Stimulated activated CD4-positive, alpha-beta T cell treated with anti-CD3 and anti-CD28 coated beads, Interleukin-12 subunit alpha, Interleukin-12 subunit beta, amount 100 ng/mL, for 24 hours (primary cell): ENCODE measurements around the gene FASTK.
A peak's percentile ranks its signal among the peaks of the same experiment; 100 is the strongest.

ENCODE experiments used
- DNase-seq, 2 experiments: peaks; one replicate each; pipeline ENCODE4 v3.0.0-alpha.2; 2020; ENCODE audit warnings: low read depth in 2 of 2

FASTK gene

DNA sequence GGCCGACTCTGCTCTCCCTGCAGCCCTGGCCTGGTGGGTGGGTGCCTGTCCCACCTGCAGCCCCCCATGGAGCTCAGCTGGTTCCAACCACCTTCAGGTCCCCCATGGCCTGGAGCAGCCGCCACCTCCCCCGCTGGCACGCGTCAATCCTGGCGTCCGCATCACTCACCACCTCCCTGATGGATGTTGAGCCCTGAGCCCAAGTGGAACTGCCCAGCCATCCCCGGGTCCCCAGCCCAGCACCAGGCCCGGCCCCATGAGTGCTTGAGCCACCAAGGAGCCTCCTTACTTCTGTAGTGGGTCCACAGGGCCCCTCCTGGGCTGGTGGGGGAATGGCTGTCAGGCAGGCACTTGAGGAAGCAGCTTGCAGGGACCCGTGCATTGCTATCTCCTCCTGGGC, 20.3 kb upstream of the FASTK start:
- DNase-seq: no peak

DNA sequence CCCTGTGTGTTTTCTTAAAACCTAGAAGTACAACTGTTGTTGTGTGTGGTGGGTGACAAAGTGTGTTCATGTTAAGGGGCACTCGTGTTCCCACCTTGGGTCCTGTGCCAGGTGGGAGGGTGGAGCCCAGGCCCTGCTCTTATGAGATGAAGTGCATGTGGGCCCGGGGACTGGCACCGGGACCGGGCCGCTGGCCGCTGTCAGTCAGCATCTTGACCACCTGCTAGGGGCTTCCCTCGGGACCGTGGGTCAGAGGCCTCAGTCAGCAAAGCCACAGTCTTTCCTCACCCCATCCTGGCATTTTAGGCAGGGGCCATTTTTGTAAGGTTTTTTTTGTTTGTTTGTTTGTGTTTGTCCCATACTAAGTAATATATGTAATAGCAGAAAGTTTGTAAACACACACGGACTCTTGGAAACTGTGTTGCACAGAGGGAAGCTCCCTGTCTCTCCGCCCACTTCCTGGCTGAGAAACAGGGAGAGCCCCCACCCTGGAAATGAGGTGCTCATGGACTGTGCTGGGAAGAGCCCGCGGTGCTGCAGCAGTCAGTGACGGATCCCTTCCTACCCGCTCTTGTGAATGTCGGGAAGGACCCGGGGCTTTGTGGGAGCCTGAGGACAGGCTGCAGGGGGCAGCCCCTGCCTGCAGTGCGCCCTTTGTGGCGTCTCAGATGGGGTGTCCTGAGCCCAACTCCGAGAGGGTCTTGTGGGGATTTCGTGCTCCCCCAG, 19.0 kb upstream of the FASTK start:
- DNase-seq: no peak

DNA sequence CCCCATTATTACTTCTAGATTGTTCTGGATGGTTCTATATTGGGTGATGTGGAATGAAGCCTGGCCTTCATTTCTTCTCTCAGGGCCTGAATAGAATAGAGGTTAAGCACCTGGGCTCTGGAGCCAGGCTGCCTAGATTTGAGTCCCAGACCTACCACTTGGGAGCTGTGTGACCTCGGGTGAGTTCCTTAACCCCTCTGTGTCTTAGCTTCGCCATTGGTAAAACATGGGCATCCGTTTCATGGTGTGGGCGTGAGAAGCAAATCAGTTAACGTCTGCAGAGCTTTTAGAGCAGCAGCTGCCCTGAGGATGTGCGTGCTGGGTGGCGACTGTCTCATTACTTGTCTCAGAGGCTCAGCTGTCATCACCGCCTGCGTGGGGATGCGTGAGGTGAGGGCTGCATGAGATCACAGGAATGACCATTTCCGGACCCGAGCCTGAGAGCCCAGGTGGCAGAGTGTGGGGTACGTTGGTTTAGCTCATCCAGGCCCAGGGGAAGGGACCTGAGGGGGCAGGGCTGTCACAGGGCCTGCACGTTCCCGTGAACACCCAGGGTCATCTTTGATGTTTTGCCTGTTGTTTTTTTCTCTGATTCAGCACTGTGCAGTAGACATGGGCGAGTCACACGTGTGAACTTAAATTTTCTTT, 15.3 kb upstream of the FASTK start:
- DNase-seq: no peak

DNA sequence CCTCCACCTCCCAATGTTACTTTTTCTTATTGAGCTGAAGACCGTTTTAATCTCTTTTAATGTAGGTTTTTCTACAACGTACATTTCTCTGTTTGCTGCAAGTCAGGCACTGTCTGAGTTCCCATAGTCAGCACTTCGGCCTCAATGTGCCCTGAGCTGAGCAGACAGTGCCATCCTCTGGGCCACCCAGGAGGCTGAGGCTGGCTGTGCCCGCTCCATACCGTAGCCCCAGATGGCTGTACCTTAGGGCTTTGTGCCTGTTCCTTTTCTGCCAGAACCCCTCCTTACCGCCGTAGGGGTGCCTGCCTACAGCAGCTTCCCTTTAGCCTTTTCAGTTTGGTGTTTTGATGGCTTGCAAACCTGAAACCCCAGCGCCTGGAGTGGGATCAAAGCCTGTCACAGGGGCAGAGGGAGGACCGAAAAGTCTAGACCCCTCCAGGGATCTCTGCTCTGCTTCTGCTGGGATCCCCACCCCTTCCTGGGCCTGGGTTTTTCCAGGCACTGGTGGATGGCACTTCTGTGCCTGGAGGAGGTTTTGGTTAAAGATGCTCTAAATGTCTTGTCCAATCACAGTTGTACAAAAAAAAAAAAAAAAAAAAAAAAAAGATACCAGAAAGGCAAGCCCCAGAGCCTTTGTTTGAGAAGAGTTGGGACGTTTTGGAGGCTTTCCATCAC, 14.7 kb upstream of the FASTK start:
- DNase-seq: no peak

DNA sequence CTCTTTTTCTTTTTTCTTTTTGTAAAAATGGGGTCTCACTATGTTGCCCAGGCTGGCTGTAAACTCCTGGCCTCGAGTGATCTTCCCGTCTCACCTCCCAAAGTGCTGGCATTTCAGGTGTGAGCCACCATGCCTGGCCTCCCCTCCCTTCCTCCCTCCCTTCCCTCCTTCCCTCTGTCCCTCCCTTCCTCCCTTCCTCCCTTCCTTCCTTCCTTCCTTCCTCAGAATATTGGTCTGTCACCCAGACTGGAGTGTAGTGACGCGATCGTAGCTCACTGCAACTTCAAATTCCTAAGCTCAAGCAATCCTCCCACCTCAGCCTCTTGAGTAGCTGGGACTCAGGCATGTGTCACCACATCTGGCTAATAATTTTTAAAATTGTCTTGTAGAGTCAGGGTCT, 14.1 kb upstream of the FASTK start:
- DNase-seq: no peak

DNA sequence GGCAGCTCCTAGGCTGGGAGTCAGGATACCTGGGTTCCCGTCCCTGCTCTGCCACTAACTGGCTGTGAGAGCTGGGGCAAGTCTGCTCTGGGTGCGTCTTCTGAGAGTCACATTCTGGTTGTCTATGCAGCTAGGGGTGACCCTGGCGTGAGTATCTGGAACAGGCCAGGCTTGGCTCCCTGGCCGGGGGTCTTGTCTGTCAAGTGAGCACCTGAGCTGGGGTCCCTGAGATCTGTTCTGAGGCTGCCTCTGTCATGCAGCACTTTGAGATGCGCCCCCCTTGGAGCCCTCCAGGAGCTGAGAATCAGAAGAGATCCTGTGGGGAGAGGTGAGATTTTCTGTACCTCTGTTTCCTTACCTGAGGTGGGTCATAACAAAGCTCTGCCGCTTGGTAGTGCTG, 13.1 kb upstream of the FASTK start:
- DNase-seq: no peak

DNA sequence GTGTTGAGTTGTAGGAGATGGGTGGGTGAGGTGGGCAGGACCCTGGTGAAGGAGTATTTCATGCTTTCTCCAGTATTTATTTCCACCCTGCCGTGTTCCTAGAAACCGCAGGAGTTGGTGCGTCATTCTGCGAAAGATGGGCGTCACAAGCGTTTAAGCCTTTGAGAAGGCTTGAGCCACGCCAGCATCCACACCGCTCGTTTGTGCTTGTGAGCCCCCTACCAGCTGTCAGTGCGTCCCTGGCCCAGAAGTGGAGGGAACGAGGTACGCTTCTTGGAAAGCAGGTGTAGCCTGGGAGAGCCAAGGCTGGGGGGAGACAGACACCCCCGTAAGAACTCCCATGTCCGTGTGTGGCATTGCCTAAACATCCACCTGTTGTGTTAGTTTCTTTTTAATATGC, 11.4 kb upstream of the FASTK start:
- DNase-seq: no peak

DNA sequence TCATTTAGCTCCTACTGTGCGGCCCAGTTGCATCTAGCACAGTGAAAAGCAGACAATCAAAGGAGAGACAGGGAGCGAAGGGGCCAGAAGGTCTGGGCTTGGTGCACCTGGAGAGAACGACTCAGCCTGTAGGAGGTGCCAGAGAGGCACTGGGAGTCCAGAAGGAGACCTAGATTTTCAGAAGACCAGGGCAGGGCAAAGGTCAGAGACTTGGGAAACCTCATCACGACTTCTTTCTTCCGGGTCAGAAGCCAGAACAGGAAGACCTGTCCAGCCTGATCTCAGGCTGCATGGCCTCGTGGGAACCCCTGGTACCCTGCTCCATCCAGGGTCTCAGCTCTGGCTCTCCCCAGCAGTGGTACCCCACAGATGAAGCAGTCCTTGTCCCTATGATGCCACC, 10.8 kb upstream of the FASTK start:
- no peak for DNase-seq

DNA sequence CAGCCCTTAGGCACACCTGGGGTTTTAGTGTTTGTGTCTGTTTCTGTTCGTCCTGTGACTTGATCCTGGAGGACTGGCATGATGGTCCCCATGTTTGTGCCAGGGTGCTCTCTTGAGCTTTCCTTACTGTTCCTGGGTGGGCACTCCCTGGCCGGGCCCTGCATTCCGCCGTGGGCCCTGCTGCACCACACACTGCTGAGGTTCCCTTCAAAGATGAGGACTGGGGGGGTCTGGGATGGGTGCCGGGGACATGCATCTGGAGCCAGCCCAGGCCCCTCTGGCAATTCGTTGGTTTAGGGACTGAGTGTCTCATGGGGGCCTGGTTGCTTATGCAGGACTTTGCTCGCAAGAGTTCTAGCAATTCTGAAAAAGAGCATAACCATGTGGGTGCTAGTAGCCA, 10.4 kb upstream of the FASTK start:
- no peak for DNase-seq

DNA sequence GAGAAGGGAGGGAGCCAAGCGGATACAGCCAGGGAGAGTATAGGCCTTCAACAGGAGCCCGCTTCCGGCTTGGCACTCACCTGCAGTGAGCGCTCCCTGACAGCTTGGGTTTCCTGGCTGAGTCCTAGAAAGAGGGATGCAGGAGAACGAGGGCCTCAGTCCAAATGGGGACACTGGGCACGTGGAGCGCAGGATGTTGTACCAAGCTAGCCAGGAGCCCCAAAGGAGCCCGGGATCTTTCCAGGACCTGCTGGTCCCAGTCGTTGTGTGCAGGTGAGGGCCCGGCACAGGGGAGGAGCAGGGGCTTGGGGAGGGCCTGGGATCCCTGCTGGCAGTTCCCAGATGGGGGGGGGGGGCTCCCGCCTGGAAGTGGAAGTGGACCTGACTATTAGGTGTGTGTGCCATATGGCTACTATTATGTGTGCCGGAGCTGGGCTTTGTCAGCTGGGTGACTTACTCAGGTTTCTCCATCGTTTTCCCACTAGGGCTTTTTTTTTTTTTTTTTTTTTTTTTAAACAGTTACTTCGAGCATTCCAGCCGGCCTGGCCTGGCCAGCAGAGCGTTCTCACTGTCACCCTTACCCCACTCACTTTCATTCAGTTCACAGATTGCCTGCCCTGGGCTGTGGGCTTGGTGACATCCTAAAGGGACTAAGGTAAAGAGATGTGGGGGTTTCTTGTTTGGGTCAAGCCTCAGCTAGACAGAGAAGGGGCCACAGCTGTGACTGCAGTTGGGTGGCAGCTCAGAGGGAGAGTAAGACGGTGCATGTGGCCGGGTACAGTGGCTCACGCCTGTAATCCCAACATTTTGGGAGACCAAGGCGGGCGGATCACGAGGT, 9.5 kb upstream of the FASTK start:
- DNase-seq: no peak

DNA sequence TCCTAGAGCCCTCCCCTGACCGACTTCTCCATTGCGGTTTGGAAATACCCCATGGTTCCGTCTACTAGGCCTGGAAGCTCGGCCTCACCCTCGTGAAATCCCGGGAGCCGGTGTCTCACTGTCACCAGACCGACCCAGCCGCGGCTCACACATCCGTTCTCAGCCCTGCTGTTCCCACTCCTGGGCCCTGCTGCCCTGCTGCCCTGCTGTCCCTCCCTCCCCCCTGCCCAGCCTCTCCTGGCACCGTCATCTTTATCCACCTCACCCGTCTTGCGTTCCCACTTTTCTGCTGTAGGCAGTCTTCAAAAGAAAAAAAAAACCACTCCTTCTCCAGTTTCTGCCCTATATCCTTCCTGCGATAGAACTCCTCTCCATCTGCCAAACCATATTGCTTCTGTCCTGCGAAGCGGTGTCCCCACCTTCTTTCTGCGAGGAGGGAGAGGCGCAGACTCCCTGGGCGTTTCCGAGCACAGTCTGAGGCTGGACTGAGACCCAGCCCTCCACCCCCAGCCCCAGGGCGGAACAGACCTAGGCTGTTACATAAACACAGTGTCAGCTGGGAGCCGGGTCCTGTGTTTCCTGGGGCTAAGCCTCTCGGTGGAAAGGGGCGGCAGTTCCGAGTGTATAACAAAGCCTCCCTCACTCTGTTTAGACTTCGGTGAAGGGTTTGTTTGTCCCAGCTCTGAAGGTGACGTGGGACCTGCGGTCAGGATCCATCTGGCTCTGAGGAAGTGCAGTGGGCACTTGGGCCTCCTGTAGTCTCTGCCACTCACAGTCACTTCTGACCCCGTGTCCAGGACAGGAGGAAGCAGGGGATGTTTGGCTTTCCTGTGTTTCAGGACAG, 8.5 kb upstream of the FASTK start:
- no peak for DNase-seq

DNA sequence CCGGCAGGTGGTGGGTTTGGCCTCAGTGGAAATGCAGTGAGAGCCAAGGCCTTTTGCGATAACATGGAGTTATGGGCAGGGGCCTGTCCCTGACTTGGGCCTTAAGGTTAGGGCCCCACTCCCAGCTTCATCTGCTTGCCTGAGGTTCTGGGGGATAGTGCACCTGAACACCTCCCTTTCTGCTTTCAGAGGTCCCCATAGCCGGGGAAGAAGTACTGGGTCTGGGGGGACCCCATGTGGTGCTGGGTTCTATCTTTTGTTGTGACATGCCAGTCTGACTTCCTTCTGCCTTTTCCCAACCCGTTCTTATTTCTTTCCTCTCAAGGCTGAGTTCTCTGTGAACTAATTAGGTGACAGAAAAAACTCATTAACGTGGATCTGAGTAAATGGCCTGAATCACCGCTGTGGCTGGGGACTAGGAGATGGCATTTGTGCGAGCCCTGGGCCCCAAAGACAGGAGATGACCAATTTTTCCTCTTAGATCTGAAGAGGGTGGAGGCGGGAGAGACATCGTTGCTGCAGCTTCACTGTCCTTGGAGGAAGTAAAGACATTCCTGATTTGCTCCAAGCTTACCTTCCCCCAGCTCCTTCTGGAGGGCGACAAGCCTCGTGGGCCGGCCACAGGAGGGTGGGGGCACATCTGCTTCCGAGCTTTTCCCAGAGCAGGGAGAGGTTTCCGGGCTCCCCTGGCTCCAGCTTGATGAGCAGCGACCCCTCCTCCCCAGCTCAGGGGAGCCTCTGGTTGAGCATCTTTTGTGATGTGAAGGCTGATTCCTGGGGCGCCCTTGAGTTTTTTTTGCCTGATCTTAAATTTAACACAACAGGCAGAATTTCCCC, 7.6 kb upstream of the FASTK start:
- no peak for DNase-seq

DNA sequence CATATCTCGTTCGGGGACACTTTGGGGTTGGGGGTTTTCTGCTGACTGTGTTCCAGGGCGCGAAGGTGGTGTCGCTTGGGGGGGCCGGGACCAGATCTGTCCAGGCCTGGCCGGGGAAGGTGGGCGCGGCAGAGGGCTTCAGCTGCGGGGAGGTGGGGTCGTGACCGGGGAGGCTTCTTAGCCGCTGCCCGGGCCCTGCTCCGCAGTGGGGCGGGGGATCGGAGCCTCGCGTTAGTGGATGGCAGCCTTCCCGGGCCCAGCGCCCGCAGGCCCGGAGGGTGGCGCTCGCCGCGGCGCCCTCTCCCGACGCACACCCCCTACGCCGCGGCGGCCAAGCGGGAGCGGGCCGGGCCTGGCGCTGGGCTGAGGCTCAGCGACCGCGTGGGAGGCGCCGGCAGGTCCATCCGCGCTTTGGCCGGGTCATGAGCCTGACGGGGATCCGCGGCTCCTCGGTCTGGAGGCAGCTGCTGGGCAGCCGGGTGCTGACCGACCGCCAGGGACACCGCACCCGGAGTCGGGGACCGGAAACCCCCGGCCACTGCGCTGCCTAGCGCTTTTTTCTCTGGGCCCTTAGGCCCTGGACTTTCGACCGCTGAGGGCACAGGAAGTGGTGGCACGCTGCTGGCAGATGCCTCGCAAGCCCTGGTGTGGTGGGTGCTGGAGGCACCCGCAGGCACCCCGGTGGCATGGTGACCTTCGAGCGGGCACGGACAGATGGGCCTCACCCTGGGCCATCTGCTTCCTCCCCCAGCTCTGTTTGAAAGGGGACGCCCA, 6.8 kb upstream of the FASTK start:
- no peak for DNase-seq

DNA sequence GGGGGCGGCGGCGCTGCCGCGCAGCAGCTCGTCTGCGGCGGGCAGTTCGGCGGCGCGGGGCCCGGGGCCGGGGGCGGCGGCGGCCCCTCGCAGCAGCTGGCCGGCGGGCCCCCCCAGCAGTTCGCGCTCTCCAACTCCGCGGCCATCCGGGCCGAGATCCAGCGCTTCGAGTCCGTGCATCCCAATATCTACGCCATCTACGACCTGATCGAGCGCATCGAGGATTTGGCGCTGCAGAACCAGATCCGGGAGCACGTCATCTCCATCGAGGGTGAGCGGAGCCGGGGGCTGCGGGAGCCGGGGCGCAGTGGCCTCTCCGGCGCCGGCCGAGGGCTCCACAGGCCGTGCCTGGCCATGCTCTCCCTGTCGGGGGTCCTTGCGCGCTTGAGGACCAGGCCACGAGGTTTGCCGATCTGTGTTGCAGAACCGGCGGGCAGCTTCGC, 6.2 kb upstream of the FASTK start:
- no peak for DNase-seq

DNA sequence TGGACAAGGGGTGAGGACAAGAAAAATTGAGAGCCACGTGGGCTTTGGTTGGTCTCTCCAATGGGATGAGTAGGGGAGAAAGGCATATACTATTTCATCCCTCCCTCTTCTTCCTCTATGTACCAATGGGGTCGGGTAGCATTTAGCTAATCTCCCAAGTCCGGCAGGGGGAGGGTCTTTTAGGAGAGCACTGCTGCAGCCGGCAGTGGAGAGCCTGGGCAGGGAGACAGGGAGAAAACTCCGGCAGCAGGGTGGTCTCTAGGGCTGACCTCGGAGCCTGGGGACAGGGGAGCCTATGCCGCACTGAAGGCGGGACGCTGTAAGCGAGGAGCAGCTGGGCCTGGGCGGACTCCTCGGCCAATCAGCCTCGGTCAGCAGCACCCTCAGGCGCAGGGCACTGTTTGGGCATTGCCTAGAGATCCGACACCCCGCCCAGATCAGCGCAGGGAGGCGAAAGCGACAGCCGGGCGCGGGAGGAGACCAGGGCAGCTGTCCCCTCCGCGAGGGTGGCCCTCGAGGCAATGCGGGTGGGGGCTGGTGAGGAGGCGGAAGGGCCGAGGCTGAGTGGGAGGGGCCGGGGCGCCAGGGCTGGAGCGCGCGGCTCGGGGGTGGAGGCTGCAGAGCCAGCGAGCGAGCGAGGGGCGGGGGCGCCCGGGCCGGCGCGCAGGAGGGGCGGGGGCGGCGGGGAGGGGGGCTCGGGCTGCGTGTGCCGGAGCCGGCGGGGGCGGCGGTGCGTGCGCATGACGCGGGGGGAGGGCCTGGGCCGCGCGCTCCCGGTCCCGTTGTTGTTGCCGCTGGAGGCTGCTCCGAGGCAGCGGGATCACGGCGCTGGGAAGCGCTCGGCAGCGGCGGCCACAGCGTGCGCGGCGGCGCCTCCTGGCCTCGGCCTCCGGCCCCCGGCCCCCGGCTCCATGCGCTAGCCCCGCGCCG, 5.3 kb upstream of the FASTK start, which contains the start of gene AGAP3:
TSS of gene AGAP3 (plus strand) at position 785 of the 930 bp plus-strand sequence. CDS start 267 bp downstream, outside the sequence.
- DNase-seq: peak; percentile 23 to 48

DNA sequence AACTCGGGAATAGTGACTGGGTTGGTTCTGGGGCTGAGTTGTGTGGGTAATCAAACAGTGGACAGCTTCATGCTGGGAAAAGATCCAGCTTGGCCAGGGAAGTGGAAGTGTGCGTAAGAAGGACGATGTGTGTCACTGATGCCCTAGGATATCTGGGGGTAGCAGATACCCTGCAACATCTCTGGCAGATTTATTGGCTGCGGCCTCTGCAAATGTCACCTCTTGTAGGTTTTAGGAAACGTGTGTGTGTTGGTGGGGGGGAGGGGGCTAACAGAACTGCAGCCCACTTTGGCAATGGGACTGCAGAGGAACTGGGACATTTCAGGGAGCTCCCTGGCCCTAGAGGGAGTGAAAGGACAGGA, 4.7 kb upstream of the FASTK start:
- no peak for DNase-seq

DNA sequence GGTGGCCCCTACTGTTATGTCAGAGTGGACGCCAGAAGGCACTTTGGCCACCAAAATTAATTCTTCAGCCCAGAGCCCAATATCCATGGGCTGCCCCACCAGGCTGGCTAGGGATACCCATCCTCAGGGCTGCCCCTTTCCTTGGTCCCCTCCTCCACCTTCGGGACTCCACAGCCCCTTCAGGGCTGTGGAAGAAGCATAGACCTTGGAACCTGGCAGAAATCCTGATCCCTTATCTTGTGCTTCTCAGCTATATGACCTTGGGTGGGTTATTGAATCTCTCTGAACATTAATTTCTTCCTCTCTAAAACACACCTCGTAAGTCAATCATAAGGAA, 3.2 kb upstream of the FASTK start:
- no peak for DNase-seq

DNA sequence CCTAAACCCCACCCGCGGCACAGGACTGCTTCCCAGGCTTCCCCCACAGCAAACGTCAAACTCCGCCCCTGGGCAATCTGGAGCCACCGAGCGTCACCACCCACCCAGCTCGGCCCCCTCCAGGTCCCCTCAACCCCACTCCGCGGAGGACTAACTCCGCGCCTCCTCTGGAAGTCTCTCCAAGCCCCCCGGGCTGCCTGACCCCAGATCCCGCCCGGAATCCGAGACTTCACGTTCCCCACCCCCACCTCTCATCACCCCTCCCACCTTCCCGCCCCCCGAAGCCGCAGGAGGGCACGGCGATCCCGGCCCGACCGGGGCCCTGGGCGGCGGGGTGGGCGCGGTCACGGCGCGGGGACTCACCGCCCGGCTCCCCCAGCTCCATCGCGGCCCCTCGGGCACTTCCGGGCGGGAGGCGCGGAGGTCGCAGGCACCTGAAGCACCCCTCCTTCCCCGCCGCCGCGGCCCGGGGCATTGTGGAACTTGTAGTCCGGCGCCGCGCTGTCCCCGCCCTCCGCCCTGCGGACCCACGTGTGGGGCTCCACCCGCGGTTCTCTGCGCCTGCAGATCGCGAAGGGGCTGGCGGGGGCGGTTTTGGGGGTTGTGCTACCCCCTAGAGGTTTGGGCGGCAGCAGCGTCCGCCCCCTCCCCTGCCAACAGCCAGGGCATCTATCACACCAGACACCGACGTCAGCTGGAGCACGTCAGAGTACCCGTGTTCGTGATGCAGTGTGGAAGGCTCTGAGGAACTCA, 2.6 kb upstream of the FASTK start, which contains the start of gene TMUB1:
TSS of gene TMUB1 (minus strand) at position 423 of the 753 bp plus-strand sequence. CDS start 930 bp downstream, outside the sequence.
- DNase-seq: peak; percentile 70 to 82
